AG09309 (cell line): Measurements from ENCODE around the gene KARS1.

ENCODE experiments used
- DNase-seq: peaks from one replicate; pipeline ENCODE4 v3.0.0-alpha.2; 2010; ENCODE audit warnings: low read depth
- H3K4me3 ChIP-seq: 2 replicates; pipeline ENCODE4 v1.5.1; 2011; ENCODE audit warnings: mild to moderate bottlenecking, low read depth, low read length, moderate library complexity; ENCODE audit not compliant: control insufficient read depth
- TF ChIP-seq, protein P1 (sequence below): IDR thresholded peaks from 2 replicates; pipeline ENCODE4 v1.5.1; 2011; ENCODE audit warnings: mild to moderate bottlenecking, low read depth, low read length, inconsistent platforms; ENCODE audit not compliant: insufficient read depth, control insufficient read depth; ENCODE audit errors: missing control alignments

KARS1 gene

DNA sequence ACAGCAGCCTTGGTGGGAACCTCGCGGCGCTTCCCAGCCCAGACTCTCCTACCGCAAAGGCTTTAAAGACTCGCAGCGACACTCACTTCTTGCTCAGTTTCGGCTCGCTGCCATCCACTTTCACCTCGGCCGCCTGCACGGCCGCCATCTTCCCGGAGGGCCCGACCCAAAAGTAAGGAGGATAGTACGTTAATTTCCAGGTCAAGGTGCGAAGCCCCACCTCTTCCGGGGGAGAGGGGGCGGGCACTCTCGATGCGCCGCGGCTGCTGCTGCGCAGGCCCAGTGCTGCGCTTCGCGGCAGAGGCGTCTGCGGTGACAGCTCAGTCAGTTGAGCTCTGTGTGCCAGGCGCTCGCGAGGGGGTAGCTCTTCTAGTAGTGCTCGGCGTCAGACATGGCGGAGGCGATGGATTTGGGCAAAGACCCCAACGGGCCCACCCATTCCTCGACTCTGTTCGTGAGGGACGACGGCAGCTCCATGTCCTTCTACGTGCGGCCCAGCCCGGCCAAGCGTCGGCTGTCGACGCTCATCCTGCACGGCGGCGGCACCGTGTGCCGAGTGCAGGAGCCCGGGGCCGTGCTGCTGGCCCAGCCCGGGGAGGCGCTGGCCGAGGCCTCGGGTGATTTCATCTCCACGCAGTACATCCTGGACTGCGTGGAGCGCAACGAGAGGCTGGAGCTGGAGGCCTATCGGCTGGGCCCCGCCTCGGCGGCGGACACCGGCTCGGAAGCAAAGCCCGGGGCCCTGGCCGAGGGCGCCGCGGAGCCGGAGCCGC lies at the start of gene KARS1, which contains the start of gene TERF2IP:
KARS1 (minus strand) TSS at position 174 of the 773 bp plus-strand sequence; CDS start at position 148, 26 bp downstream.
TERF2IP (plus strand) TSS at position 282 of the 773 bp plus-strand sequence; CDS start at position 392, 110 bp downstream.
- peak within 1 kb of the TSS; percentile 100 for H3K4me3 ChIP-seq
- peak; percentile 65 for DNase-seq
- TF ChIP-seq, protein P1, sequence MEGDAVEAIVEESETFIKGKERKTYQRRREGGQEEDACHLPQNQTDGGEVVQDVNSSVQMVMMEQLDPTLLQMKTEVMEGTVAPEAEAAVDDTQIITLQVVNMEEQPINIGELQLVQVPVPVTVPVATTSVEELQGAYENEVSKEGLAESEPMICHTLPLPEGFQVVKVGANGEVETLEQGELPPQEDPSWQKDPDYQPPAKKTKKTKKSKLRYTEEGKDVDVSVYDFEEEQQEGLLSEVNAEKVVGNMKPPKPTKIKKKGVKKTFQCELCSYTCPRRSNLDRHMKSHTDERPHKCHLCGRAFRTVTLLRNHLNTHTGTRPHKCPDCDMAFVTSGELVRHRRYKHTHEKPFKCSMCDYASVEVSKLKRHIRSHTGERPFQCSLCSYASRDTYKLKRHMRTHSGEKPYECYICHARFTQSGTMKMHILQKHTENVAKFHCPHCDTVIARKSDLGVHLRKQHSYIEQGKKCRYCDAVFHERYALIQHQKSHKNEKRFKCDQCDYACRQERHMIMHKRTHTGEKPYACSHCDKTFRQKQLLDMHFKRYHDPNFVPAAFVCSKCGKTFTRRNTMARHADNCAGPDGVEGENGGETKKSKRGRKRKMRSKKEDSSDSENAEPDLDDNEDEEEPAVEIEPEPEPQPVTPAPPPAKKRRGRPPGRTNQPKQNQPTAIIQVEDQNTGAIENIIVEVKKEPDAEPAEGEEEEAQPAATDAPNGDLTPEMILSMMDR, result no peak

- TF ChIP-seq, protein P1, result no peak
- no peak for DNase-seq
- no peak overlapping the region for H3K4me3 ChIP-seq
These were observed 48.2 kb upstream of the KARS1 start for GRCh38 chr16:75695708-75696107.

GRCh38 chr16:75687361-75687760 lies 39.9 kb upstream of the KARS1 start:
- no peak overlapping the region for H3K4me3 ChIP-seq
- no peak for DNase-seq
- TF ChIP-seq, protein P1, result no peak

GRCh38 chr16:75682308-75682707 lies 34.8 kb upstream of the KARS1 start:
- H3K4me3 ChIP-seq, result no peak overlapping the region
- DNase-seq, result no peak
- TF ChIP-seq, protein P1, result no peak

DNA sequence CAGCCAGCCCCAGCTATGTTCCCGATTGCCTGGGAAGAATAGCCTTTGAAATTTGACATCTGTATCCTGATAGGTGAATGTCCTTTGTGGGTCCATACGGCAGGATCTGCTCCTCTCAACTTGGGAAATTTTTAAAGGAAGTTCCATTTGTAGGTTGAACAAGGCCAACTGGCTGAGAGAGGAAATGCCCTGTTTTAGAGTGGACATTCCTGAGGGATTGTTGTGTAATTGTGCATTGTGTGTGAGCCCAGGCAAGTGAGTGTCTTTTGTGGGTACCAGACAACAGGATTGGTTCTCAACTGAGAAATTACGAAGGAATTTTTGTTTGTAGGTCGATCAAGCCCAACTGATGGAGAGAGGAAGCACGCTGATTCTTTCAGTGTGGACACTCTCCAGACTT lies 31.9 kb upstream of the KARS1 start:
- TF ChIP-seq, protein P1, result no peak
- no peak overlapping the region for H3K4me3 ChIP-seq
- DNase-seq, result no peak

- TF ChIP-seq, protein P1, result no peak
- DNase-seq, result no peak
- H3K4me3 ChIP-seq, result no peak within 1 kb of the TSS
These were observed 29.4 kb upstream of the KARS1 start, which contains the start of gene CPHXL2 for GRCh38 chr16:75676909-75677308. TSS of gene CPHXL2 (minus strand) at chr16:75677009. CDS start at chr16:75676999, 10 bp downstream.

GRCh38 chr16:75667503-75667902 lies 20.0 kb upstream of the KARS1 start:
- H3K4me3 ChIP-seq, result no peak overlapping the region
- TF ChIP-seq, protein P1, result no peak
- no peak for DNase-seq
